Panc1 (cell line): ENCODE results near the gene GIT1. TPM values are rescaled to one million over a fixed set of nuclear protein-coding genes. Genes with fewer than 3 reads are reported as not detected.

Source experiments
- ATAC-seq: fragments of 200-7000 bp; cut with Tn5 transposase; 2 replicates; pipeline ENCODE4 v1.9.1; 2020; ENCODE audit warnings: mild to moderate bottlenecking, moderate library complexity
- BruUV-seq: library from RNA; stranded (reverse); fragments of 400-500 nt; replicated peaks from 2 replicates; lab custom pipeline; 2021; lab: Mats Ljungman, UMichigan
- CTCF ChIA-PET: fragments of 300-600 bp; sonication (Branson Sonifier 250); formaldehyde crosslinking; loops from one replicate; lab custom pipeline; 2022; ENCODE audit warnings: antibody characterized with exemption; lab: Charles Lee
- POLR2A ChIA-PET: fragments of 300-600 bp; sonication (Branson Sonifier 250); formaldehyde crosslinking; loops from one replicate; lab custom pipeline; 2022; ENCODE audit warnings: antibody characterized with exemption; lab: Charles Lee
- DNase-seq: peaks from one replicate; pipeline ENCODE4 v3.0.0-alpha.2; 2010; ENCODE audit warnings: low read depth, low spot score
- H3K27ac ChIP-seq: 2 replicates; pipeline ENCODE4 v1.5.1; 2011; ENCODE audit warnings: mild to moderate bottlenecking, low read length, inconsistent platforms
- H3K27me3 ChIP-seq: fragments of 200-500 bp; sonication (Bioruptor generic); 2 replicates; pipeline ENCODE4 v1.6.0; 2014; ENCODE audit warnings: low read length, inconsistent platforms; ENCODE audit not compliant: control insufficient read depth, insufficient read depth
- H3K36me3 ChIP-seq: fragments of 200-500 bp; sonication (Bioruptor generic); 2 replicates; pipeline ENCODE4 v1.5.1; 2014; ENCODE audit warnings: inconsistent platforms, mild to moderate bottlenecking, low read length, moderate library complexity; ENCODE audit not compliant: control insufficient read depth, insufficient read depth
- H3K4me1 ChIP-seq: 2 replicates; pipeline ENCODE4 v1.5.1; 2011; ENCODE audit warnings: inconsistent platforms, mild to moderate bottlenecking, low read length, moderate library complexity; ENCODE audit not compliant: control insufficient read depth, insufficient read depth
- H3K4me3 ChIP-seq, 2 experiments: 2 replicates each; pipeline ENCODE4 v1.5.1; 2011 to 2012; ENCODE audit warnings: low read depth in 2 of 2, low read length in 2 of 2, mild to moderate bottlenecking in 2 of 2, inconsistent platforms in 1 of 2, moderate library complexity in 1 of 2
- H3K9me3 ChIP-seq: fragments of 200-500 bp; sonication (Bioruptor generic); 2 replicates; pipeline ENCODE4 v1.5.1; 2014; ENCODE audit warnings: low read depth, mild to moderate bottlenecking, inconsistent platforms, low read length, moderate library complexity; ENCODE audit not compliant: control insufficient read depth, insufficient read depth
- POLR2AphosphoS5 ChIP-seq: IDR thresholded peaks from 2 replicates; pipeline ENCODE4 v1.6.1; 2012; ENCODE audit warnings: mild to moderate bottlenecking, low read depth, low read length, moderate library complexity
- SIN3A ChIP-seq: IDR thresholded peaks from 2 replicates; pipeline ENCODE4 v1.6.1; 2012; ENCODE audit warnings: low read depth, mild to moderate bottlenecking, low read length, moderate library complexity, borderline replicate concordance; ENCODE audit not compliant: insufficient read depth
- TCF7L2 ChIP-seq: IDR thresholded peaks from 2 replicates; pipeline ENCODE4 v1.6.1; 2011; ENCODE audit warnings: mild to moderate bottlenecking, low read depth, low read length, inconsistent platforms
- in situ Hi-C: cut with HindIII; loops from 2 replicates; pipeline ENCODE4 v1.10.0; 2016; ENCODE audit warnings: low sequenced_read_pairs, low pct_unique_long_range_greater_than_20kb
- intact Hi-C: fragments of 100-400 bp; cut with micrococcal nuclease; formaldehyde crosslinking; loops from one replicate; pipeline ENCODE4 v1.10.0; 2022; ENCODE audit not compliant: unreplicated experiment
- total RNA-seq: library from RNA; stranded (reverse); gene quantifications from one replicate; pipeline ENCODE4 v1.2.1, GENCODE V29; 2021; ENCODE audit not compliant: unreplicated experiment
- TF ChIP-seq, protein P1 (sequence below), 2 experiments: IDR thresholded peaks; 2 replicates each; pipeline ENCODE4 v1.6.1; 2011 to 2012; ENCODE audit warnings: low read depth in 2 of 2, control low read depth in 1 of 2, low read length in 1 of 2, mild to moderate bottlenecking in 1 of 2, moderate library complexity in 1 of 2; ENCODE audit not compliant: insufficient read depth in 1 of 2
- TF ChIP-seq, protein P2 (sequence below): fragments of 450-650 bp; IDR thresholded peaks from 2 replicates; pipeline ENCODE4 v1.5.1; 2017; ENCODE audit warnings: mild to moderate bottlenecking

The GIT1 gene
- total RNA-seq, 1 experiment from 2014 or later = 94.6 TPM

DNA sequence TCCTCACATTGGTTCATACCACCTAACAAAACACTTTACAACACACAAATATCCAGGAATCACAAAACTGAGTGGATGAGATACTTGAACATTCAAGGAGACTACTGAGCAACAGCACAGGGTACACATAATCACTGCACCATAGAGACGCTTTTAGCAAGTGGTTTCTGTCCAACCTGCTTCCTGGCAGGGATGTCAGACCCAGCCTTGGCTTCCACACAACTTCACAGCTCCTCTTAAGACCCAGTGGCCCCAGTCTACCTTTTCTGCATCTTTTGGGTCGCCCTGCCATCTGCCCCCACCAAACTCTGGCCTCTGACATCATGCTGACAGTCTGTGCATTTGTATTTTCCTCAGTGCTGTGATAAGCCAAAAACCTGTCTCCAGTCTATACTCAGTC, 39.2 kb upstream of the GIT1 start:
- Histone ChIP-seq H3K9me3 (no peaks in the 10 kb centered on the region), H3K27ac (no peak overlapping the region), H3K4me3 (no peak overlapping the region), H3K4me1 (no peaks in the 10 kb centered on the region), H3K36me3 (no peaks in the 10 kb centered on the region), H3K27me3 (no peaks in the 10 kb centered on the region)
- in situ Hi-C loops = no loop called here
- ATAC-seq = no peak
- CTCF ChIA-PET = interaction anchor here (0.7 kb wide), 1 partner anchor 257 kb away, joined by 4 read pairs; no protein-coding TSS in a partner anchor
- no peak for DNase-seq
- BruUV-seq = no TSS peak
- POLR2A ChIA-PET = interaction anchor here (0.6 kb wide), 1 partner anchor 292 kb away, joined by 3 read pairs; no protein-coding TSS in a partner anchor
- intact Hi-C loops = no loop called here
- TF ChIP-seq TCF7L2 (no peak), POLR2AphosphoS5 (no peak), SIN3A (no peak)
- TF ChIP-seq, protein P1, sequence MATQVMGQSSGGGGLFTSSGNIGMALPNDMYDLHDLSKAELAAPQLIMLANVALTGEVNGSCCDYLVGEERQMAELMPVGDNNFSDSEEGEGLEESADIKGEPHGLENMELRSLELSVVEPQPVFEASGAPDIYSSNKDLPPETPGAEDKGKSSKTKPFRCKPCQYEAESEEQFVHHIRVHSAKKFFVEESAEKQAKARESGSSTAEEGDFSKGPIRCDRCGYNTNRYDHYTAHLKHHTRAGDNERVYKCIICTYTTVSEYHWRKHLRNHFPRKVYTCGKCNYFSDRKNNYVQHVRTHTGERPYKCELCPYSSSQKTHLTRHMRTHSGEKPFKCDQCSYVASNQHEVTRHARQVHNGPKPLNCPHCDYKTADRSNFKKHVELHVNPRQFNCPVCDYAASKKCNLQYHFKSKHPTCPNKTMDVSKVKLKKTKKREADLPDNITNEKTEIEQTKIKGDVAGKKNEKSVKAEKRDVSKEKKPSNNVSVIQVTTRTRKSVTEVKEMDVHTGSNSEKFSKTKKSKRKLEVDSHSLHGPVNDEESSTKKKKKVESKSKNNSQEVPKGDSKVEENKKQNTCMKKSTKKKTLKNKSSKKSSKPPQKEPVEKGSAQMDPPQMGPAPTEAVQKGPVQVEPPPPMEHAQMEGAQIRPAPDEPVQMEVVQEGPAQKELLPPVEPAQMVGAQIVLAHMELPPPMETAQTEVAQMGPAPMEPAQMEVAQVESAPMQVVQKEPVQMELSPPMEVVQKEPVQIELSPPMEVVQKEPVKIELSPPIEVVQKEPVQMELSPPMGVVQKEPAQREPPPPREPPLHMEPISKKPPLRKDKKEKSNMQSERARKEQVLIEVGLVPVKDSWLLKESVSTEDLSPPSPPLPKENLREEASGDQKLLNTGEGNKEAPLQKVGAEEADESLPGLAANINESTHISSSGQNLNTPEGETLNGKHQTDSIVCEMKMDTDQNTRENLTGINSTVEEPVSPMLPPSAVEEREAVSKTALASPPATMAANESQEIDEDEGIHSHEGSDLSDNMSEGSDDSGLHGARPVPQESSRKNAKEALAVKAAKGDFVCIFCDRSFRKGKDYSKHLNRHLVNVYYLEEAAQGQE (IDR thresholded peaks at IDR 0.05; ENCODE audit: insufficient read depth in 1 of 2, low read depth in 2 of 2, low read length in 1 of 2) = no peak
- TF ChIP-seq, protein P2, sequence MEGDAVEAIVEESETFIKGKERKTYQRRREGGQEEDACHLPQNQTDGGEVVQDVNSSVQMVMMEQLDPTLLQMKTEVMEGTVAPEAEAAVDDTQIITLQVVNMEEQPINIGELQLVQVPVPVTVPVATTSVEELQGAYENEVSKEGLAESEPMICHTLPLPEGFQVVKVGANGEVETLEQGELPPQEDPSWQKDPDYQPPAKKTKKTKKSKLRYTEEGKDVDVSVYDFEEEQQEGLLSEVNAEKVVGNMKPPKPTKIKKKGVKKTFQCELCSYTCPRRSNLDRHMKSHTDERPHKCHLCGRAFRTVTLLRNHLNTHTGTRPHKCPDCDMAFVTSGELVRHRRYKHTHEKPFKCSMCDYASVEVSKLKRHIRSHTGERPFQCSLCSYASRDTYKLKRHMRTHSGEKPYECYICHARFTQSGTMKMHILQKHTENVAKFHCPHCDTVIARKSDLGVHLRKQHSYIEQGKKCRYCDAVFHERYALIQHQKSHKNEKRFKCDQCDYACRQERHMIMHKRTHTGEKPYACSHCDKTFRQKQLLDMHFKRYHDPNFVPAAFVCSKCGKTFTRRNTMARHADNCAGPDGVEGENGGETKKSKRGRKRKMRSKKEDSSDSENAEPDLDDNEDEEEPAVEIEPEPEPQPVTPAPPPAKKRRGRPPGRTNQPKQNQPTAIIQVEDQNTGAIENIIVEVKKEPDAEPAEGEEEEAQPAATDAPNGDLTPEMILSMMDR = no peak

DNA sequence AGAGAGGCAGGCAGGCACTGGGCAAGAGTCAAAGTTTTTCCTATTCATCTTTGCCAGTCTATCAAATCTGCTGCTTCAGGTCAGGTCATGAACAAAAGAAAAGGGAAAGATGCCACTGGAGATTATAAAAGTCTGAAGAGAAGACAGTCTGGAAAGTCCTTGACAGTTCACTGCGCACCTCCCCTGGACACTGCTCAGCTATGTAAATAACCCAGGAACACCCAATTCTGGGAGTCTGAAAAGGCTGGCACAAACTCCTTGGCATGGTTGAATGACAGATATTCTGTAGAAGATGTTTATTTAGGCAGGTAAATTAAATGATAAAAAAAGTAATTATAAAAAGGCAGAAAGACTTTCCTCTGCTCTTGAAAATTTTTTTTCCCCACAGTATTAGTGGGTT, 38.5 kb upstream of the GIT1 start:
- H3K4me3 ChIP-seq = no peak overlapping the region
- no peaks in the 10 kb centered on the region for H3K9me3 ChIP-seq
- DNase-seq = no peak
- no TSS peak for BruUV-seq
- no peak overlapping the region for H3K27ac ChIP-seq
- in situ Hi-C loops (no loop called here), intact Hi-C loops (no loop called here)
- no peaks in the 10 kb centered on the region for H3K36me3 ChIP-seq
- ChIA-PET POLR2A (interaction anchor here (0.8 kb wide), 1 partner anchor 47 kb away, joined by 4 read pairs; no protein-coding TSS in a partner anchor), CTCF (no interaction called here)
- peaks cover 6% of the 10 kb centered on the region; the same call in 1 of the 2 replicates for H3K4me1 ChIP-seq
- no peak for ATAC-seq
- no peak for TF ChIP-seq POLR2AphosphoS5
- TF ChIP-seq, protein P2 = no peak
- TF ChIP-seq, protein P1 (IDR thresholded peaks at IDR 0.05; ENCODE audit: insufficient read depth in 1 of 2, low read depth in 2 of 2, low read length in 1 of 2) = no peak
- no peak for TF ChIP-seq SIN3A
- no peak for TF ChIP-seq TCF7L2
- no peaks in the 10 kb centered on the region for H3K27me3 ChIP-seq
